HG02970 (cell line): ENCODE data around the gene RALGAPA2.

ENCODE experiments used
- ATAC-seq: cut with Tn5 transposase; IDR thresholded peaks from one replicate; pipeline ENCODE4 v1.9.1; 2021; ENCODE audit warnings: mild to moderate bottlenecking, moderate library complexity, moderate number of reproducible peaks; ENCODE audit not compliant: unreplicated experiment, low FRiP score

RALGAPA2 gene

GRCh38 chr20:20729563-20729962 is 17.1 kb upstream of the RALGAPA2 start:
- ATAC-seq: no peak

- no peak for ATAC-seq
Observed at GRCh38 chr20:20721489-20721888, 9.0 kb upstream of the RALGAPA2 start.

GRCh38 chr20:20720158-20720557 is 7.7 kb upstream of the RALGAPA2 start:
- no peak for ATAC-seq

GRCh38 chr20:20719411-20719810 is 7.0 kb upstream of the RALGAPA2 start:
- no peak for ATAC-seq

GRCh38 chr20:20713244-20713765 is 861 bp upstream of the RALGAPA2 start:
- ATAC-seq: no peak

GRCh38 chr20:20712004-20712473 is 405 bp downstream of the RALGAPA2 start:
- ATAC-seq: peak; percentile 5

GRCh38 chr20:20711413-20711812 is 1.0 kb downstream of the RALGAPA2 start:
- ATAC-seq: no peak

GRCh38 chr20:20710443-20711315 is 1.8 kb downstream of the RALGAPA2 start:
- ATAC-seq: no peak

- no peak for ATAC-seq
Observed at GRCh38 chr20:20709887-20710286, 2.6 kb downstream of the RALGAPA2 start.

- no peak for ATAC-seq
Observed at GRCh38 chr20:20706285-20706684, 6.2 kb downstream of the RALGAPA2 start.

- no peak for ATAC-seq
Observed at GRCh38 chr20:20702330-20703245, 9.9 kb downstream of the RALGAPA2 start.

GRCh38 chr20:20699917-20700316 is 12.5 kb downstream of the RALGAPA2 start:
- no peak for ATAC-seq

GRCh38 chr20:20699144-20699543 is 13.3 kb downstream of the RALGAPA2 start:
- ATAC-seq: no peak

- no peak for ATAC-seq
Observed at GRCh38 chr20:20697325-20697845, 15.1 kb downstream of the RALGAPA2 start.

- no peak for ATAC-seq
Observed at GRCh38 chr20:20695250-20695816, 17.1 kb downstream of the RALGAPA2 start.

GRCh38 chr20:20694591-20694990 is 17.9 kb downstream of the RALGAPA2 start:
- ATAC-seq: no peak

GRCh38 chr20:20692587-20692986 is 19.9 kb downstream of the RALGAPA2 start:
- ATAC-seq: no peak

- ATAC-seq: no peak
Observed at GRCh38 chr20:20691477-20692235, 20.8 kb downstream of the RALGAPA2 start.

GRCh38 chr20:20690676-20691476 is 21.6 kb downstream of the RALGAPA2 start:
- ATAC-seq: no peak
